Measurements from ENCODE around the gene PPP1R12A.

Gene PPP1R12A

GRCh38 chr12:79935624-79936345 is 888 bp upstream of the PPP1R12A start:
- TF ChIP-seq POLR2AphosphoS5 (IDR thresholded peaks at IDR 0.05; ENCODE audit: low read depth, low read length) (no peak; the same call in 1 of the 2 replicates), FOXP2 (optimal IDR thresholded peaks at IDR 0.05; ENCODE audit: borderline replicate concordance, extremely low read depth, extremely low read length, insufficient read depth) (no peak), TAF1 (IDR thresholded peaks at IDR 0.05; ENCODE audit: borderline replicate concordance, insufficient read depth, low read length) (no peak), SIN3A (IDR thresholded peaks at IDR 0.05; ENCODE audit: borderline replicate concordance, insufficient read depth, low read length) (peak; percentile 44; the same call in 1 of the 2 replicates)
- TF ChIP-seq, protein P1, sequence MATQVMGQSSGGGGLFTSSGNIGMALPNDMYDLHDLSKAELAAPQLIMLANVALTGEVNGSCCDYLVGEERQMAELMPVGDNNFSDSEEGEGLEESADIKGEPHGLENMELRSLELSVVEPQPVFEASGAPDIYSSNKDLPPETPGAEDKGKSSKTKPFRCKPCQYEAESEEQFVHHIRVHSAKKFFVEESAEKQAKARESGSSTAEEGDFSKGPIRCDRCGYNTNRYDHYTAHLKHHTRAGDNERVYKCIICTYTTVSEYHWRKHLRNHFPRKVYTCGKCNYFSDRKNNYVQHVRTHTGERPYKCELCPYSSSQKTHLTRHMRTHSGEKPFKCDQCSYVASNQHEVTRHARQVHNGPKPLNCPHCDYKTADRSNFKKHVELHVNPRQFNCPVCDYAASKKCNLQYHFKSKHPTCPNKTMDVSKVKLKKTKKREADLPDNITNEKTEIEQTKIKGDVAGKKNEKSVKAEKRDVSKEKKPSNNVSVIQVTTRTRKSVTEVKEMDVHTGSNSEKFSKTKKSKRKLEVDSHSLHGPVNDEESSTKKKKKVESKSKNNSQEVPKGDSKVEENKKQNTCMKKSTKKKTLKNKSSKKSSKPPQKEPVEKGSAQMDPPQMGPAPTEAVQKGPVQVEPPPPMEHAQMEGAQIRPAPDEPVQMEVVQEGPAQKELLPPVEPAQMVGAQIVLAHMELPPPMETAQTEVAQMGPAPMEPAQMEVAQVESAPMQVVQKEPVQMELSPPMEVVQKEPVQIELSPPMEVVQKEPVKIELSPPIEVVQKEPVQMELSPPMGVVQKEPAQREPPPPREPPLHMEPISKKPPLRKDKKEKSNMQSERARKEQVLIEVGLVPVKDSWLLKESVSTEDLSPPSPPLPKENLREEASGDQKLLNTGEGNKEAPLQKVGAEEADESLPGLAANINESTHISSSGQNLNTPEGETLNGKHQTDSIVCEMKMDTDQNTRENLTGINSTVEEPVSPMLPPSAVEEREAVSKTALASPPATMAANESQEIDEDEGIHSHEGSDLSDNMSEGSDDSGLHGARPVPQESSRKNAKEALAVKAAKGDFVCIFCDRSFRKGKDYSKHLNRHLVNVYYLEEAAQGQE (IDR thresholded peaks at IDR 0.05; ENCODE audit: insufficient read depth in 1 of 2, low read depth in 2 of 2, low read length in 2 of 2) = no peak

DNA sequence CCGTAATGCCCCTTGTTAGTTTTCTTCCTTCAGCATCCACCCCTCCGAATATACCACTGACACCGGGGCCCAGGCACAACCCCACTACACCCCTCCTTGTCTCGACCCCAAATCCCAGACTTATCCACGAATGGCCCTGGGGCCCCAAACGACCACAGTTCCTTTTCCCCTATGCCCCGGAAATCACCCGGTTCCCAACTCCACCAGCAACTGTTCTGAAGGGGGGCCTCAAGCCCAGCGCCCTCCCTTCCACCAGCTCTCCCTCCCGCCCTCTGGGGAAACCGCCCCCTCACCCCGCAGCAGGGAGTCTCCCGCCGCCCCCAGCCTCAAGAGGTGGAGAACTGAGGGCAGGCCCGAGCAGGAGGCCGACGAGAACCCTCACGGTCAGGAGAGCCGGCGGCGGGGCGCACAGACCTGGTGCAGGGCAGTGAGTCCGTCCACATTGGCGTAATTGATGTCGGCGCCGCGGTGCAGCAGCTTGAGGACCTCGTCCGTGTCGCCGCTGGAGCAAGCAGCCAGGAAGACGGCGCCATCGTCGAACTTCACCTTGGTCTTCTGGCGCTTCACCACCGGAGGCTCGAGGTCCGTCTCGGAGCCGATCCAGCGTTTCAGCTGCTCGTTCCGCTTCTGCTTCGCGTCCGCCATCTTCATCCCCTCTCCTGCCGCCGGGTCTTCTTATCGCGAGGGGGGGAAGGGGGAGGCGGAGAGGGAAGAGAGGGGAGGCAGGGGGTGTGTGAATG is 446 bp downstream of the PPP1R12A start:
- TF ChIP-seq SIN3A (IDR thresholded peaks at IDR 0.05; ENCODE audit: borderline replicate concordance, insufficient read depth, low read length) = peak; percentile 88; the same call in 1 of the 2 replicates
- TF ChIP-seq, protein P1 (IDR thresholded peaks at IDR 0.05; ENCODE audit: insufficient read depth in 1 of 2, low read depth in 2 of 2, low read length in 2 of 2) = no peak

GRCh38 chr12:79933532-79934264 is 1.2 kb downstream of the PPP1R12A start:
- TF ChIP-seq SIN3A (IDR thresholded peaks at IDR 0.05; ENCODE audit: borderline replicate concordance, insufficient read depth, low read length) = peak; percentile 59; the same call in 1 of the 2 replicates
- TF ChIP-seq FOXP2 (optimal IDR thresholded peaks at IDR 0.05; ENCODE audit: borderline replicate concordance, extremely low read depth, extremely low read length, insufficient read depth) = no peak
- TF ChIP-seq TAF1 (IDR thresholded peaks at IDR 0.05; ENCODE audit: borderline replicate concordance, insufficient read depth, low read length) = no peak; the same call in 1 of the 2 replicates
- TF ChIP-seq POLR2AphosphoS5 (IDR thresholded peaks at IDR 0.05; ENCODE audit: low read depth, low read length) = no peak
- TF ChIP-seq, protein P1 (IDR thresholded peaks at IDR 0.05; ENCODE audit: insufficient read depth in 1 of 2, low read depth in 2 of 2, low read length in 2 of 2) = no peak

GRCh38 chr12:79933043-79933442 is 1.9 kb downstream of the PPP1R12A start:
- TF ChIP-seq SIN3A (IDR thresholded peaks at IDR 0.05; ENCODE audit: borderline replicate concordance, insufficient read depth, low read length) (no peak), TAF1 (IDR thresholded peaks at IDR 0.05; ENCODE audit: borderline replicate concordance, insufficient read depth, low read length) (no peak), FOXP2 (optimal IDR thresholded peaks at IDR 0.05; ENCODE audit: borderline replicate concordance, extremely low read depth, extremely low read length, insufficient read depth) (no peak), POLR2AphosphoS5 (IDR thresholded peaks at IDR 0.05; ENCODE audit: low read depth, low read length) (no peak)
- TF ChIP-seq, protein P1 (IDR thresholded peaks at IDR 0.05; ENCODE audit: insufficient read depth in 1 of 2, low read depth in 2 of 2, low read length in 2 of 2) = no peak

Measured in PFSK-1 (cell line).